ENCODE measurements around the gene RAB11FIP3.
A peak's percentile ranks its signal among the peaks of the same experiment; 100 is the strongest.
"Not testable (repeated sequence)": the region's sequence is repeated elsewhere in the genome, so short reads cannot be mapped to it uniquely, and the experiment has no call there.

The RAB11FIP3 gene

GRCh38 chr16:491220-491919 is 65.9 kb downstream of the RAB11FIP3 start:
- no peak for TF ChIP-seq CTCF (IDR thresholded peaks at IDR 0.05; ENCODE audit: control insufficient read depth, extremely low read depth, insufficient read depth)
- H3K4me3 ChIP-seq (ENCODE audit: low read depth, low read length), result no peak overlapping the region
- DNase-seq (ENCODE audit: low read depth), result no peak

GRCh38 chr16:492211-492875 is 66.9 kb downstream of the RAB11FIP3 start:
- DNase-seq (ENCODE audit: low read depth), result no peak
- no peak overlapping the region for H3K4me3 ChIP-seq (ENCODE audit: low read depth, low read length)
- TF ChIP-seq CTCF (IDR thresholded peaks at IDR 0.05; ENCODE audit: control insufficient read depth, extremely low read depth, insufficient read depth), result no peak

- not testable (repeated sequence) for DNase-seq (ENCODE audit: low read depth); H3K4me3 ChIP-seq (ENCODE audit: low read depth, low read length)
Measured at GRCh38 chr16:494676-495075, 69.2 kb downstream of the RAB11FIP3 start.

- TF ChIP-seq CTCF (IDR thresholded peaks at IDR 0.05; ENCODE audit: control insufficient read depth, extremely low read depth, insufficient read depth), result peak; percentile 61
- no peak overlapping the region for H3K4me3 ChIP-seq (ENCODE audit: low read depth, low read length)
- DNase-seq (ENCODE audit: low read depth), result no peak
Measured at GRCh38 chr16:495127-495748, 69.8 kb downstream of the RAB11FIP3 start.

- DNase-seq (ENCODE audit: low read depth), result no peak
- no peak for TF ChIP-seq CTCF (IDR thresholded peaks at IDR 0.05; ENCODE audit: control insufficient read depth, extremely low read depth, insufficient read depth)
- no peak overlapping the region for H3K4me3 ChIP-seq (ENCODE audit: low read depth, low read length)
Measured at GRCh38 chr16:496097-496886, 70.8 kb downstream of the RAB11FIP3 start.

- no peak for TF ChIP-seq CTCF (IDR thresholded peaks at IDR 0.05; ENCODE audit: control insufficient read depth, extremely low read depth, insufficient read depth)
- DNase-seq (ENCODE audit: low read depth), result no peak
- no peak overlapping the region for H3K4me3 ChIP-seq (ENCODE audit: low read depth, low read length)
Measured at GRCh38 chr16:497258-497657, 71.8 kb downstream of the RAB11FIP3 start.

GRCh38 chr16:499924-500323 is 74.5 kb downstream of the RAB11FIP3 start:
- no peak overlapping the region for H3K4me3 ChIP-seq (ENCODE audit: low read depth, low read length)
- no peak for DNase-seq (ENCODE audit: low read depth)
- TF ChIP-seq CTCF (IDR thresholded peaks at IDR 0.05; ENCODE audit: control insufficient read depth, extremely low read depth, insufficient read depth), result no peak

Measured in LNCaP clone FGC (cell line).